H1 (cell line): ENCODE results near the gene GPRIN1. TPM values are rescaled to one million over a fixed set of nuclear protein-coding genes. Genes with fewer than 3 reads are reported as not detected.

ENCODE experiments used
- CTCF ChIA-PET: fragments of 300-600 bp; sonication (Branson Sonifier 250); formaldehyde crosslinking; loops from one replicate; lab custom pipeline; 2021; ENCODE audit not compliant: partially characterized antibody; lab: Charles Lee
- POLR2A ChIA-PET: fragments of 300-600 bp; sonication (Branson Sonifier 250); formaldehyde crosslinking; loops from one replicate; lab custom pipeline; 2021; ENCODE audit warnings: inconsistent platforms; ENCODE audit not compliant: partially characterized antibody; lab: Charles Lee
- DNase-seq, 2 experiments: peaks; one replicate each; pipeline versions ENCODE4 v3.0.0 to v3.0.0-alpha.2; 2010 to 2022; ENCODE audit warnings: low spot score in 2 of 2, low read depth in 1 of 2, mixed read lengths in 1 of 2
- FAIRE-seq: peaks from 2 replicates; lab custom pipeline; 2011; peaks lifted over from hg19 to GRCh38; lab: Jason Lieb, UNC
- H2AFZ ChIP-seq: 2 replicates; pipeline ENCODE4 v1.8.1; 2012; ENCODE audit warnings: low read length, inconsistent platforms
- H2AK5ac ChIP-seq: 2 replicates; pipeline ENCODE4 v1.6.1; 2013; ENCODE audit warnings: low read depth, low read length
- H2BK120ac ChIP-seq: replicated peaks from 2 replicates; pipeline ENCODE3; 2013; ENCODE audit warnings: low read depth, low read length, inconsistent platforms
- H2BK12ac ChIP-seq: 2 replicates; pipeline ENCODE4 v1.6.1; 2013; ENCODE audit warnings: low read depth, low read length
- H2BK15ac ChIP-seq: 2 replicates; pipeline ENCODE4 v1.6.1; 2013; ENCODE audit warnings: low read length
- H2BK20ac ChIP-seq: 2 replicates; pipeline ENCODE4 v1.6.1; 2013; ENCODE audit warnings: low read length
- H2BK5ac ChIP-seq: 2 replicates; pipeline ENCODE4 v1.6.1; 2013; ENCODE audit warnings: low read depth, low read length
- H3K14ac ChIP-seq: 2 replicates; pipeline ENCODE4 v1.6.1; 2013; ENCODE audit warnings: inconsistent platforms; ENCODE audit not compliant: insufficient read length
- H3K18ac ChIP-seq: 2 replicates; pipeline ENCODE4 v1.6.1; 2013; ENCODE audit warnings: low read length; ENCODE audit errors: extremely low read depth
- H3K23ac ChIP-seq: 2 replicates; pipeline ENCODE4 v1.6.1; 2013; ENCODE audit warnings: inconsistent platforms; ENCODE audit not compliant: insufficient read length
- H3K23me2 ChIP-seq: 2 replicates; pipeline ENCODE4 v1.6.1; 2013; ENCODE audit warnings: low read depth, low read length
- H3K27ac ChIP-seq: 2 replicates; pipeline ENCODE4 v1.6.1; 2011; ENCODE audit warnings: low read depth, low read length, inconsistent platforms
- H3K27me3 ChIP-seq, 4 experiments: replicated peaks in 1 of 4; 1 replicate in 1 of 4; 2 replicates in 3 of 4; pipeline versions ENCODE4 v1.6.1 to v1.8.1; 2011 to 2013; ENCODE audit warnings: low read length in 3 of 4, mild to moderate bottlenecking in 3 of 4, inconsistent platforms in 2 of 4, mixed read lengths in 2 of 4, moderate library complexity in 1 of 4; ENCODE audit not compliant: control insufficient read depth in 3 of 4, insufficient read depth in 3 of 4; ENCODE audit errors: extremely low read depth in 1 of 4
- H3K36me3 ChIP-seq, 4 experiments: 2 replicates each; pipeline versions ENCODE4 v1.6.1 to v1.8.1; 2011 to 2013; ENCODE audit warnings: mild to moderate bottlenecking in 4 of 4, low read length in 3 of 4, moderate library complexity in 2 of 4, control low read depth in 1 of 4, inconsistent platforms in 1 of 4; ENCODE audit not compliant: insufficient read depth in 4 of 4, control insufficient read depth in 2 of 4
- H3K4ac ChIP-seq: replicated peaks from 2 replicates; pipeline ENCODE3; 2013; ENCODE audit warnings: low read length, low read depth, mixed read lengths, inconsistent platforms; ENCODE audit not compliant: insufficient read length
- H3K4me1 ChIP-seq, 4 experiments: replicated peaks in 1 of 4; 1 replicate in 1 of 4; 2 replicates in 3 of 4; pipeline versions ENCODE4 v1.6.1 to v1.8.1; 2011 to 2013; ENCODE audit warnings: low read length in 3 of 4, inconsistent platforms in 2 of 4, mixed read lengths in 1 of 4; ENCODE audit not compliant: insufficient read depth in 4 of 4, control insufficient read depth in 3 of 4
- H3K4me2 ChIP-seq, 2 experiments: 2 replicates each; pipeline versions ENCODE4 v1.6.1 to v1.8.1; 2011 to 2013; ENCODE audit warnings: low read depth in 2 of 2, low read length in 2 of 2, control low read depth in 1 of 2, inconsistent platforms in 1 of 2, mild to moderate bottlenecking in 1 of 2; ENCODE audit not compliant: insufficient read depth in 1 of 2
- H3K4me3 ChIP-seq, 4 experiments: fragments of 200-600, 300-600 bp in 1 of 4; sonication (generic), shearing (Covaris generic), sonication (Bioruptor Twin) in 1 of 4; 2 replicates each; pipeline versions ENCODE4 v1.5.1 to v1.8.1; 2011 to 2016; ENCODE audit warnings: low read length in 4 of 4, low read depth in 3 of 4, control low read depth in 2 of 4, inconsistent platforms in 2 of 4, mild to moderate bottlenecking in 2 of 4, mixed read lengths in 1 of 4, moderate library complexity in 1 of 4; ENCODE audit not compliant: insufficient read depth in 2 of 4; ENCODE audit errors: extremely low read depth in 1 of 4
- H3K56ac ChIP-seq: replicated peaks from 2 replicates; pipeline ENCODE3; 2013; ENCODE audit warnings: low read depth, mild to moderate bottlenecking, mixed read lengths, low read length, inconsistent platforms; ENCODE audit not compliant: insufficient read length
- H3K79me1 ChIP-seq: 2 replicates; pipeline ENCODE4 v1.6.1; 2013; ENCODE audit warnings: low read depth, low read length, control low read depth
- H3K79me2 ChIP-seq, 2 experiments: 2 replicates each; pipeline versions ENCODE4 v1.6.1 to v1.8.1; 2012 to 2013; ENCODE audit warnings: low read length in 2 of 2, mild to moderate bottlenecking in 2 of 2, inconsistent platforms in 1 of 2; ENCODE audit not compliant: insufficient read depth in 2 of 2, control insufficient read depth in 1 of 2
- H3K9ac ChIP-seq, 4 experiments: replicated peaks in 1 of 4; 1 replicate in 1 of 4; 2 replicates in 3 of 4; pipeline versions ENCODE4 v1.6.1 to v1.8.1; 2011 to 2013; ENCODE audit warnings: low read depth in 3 of 4, low read length in 3 of 4, control low read depth in 2 of 4, mild to moderate bottlenecking in 2 of 4, moderate library complexity in 2 of 4, inconsistent platforms in 1 of 4; ENCODE audit errors: extremely low read depth in 1 of 4
- H3K9me3 ChIP-seq, 2 experiments: 2 replicates each; pipeline versions ENCODE4 v1.6.1 to v1.8.1; 2012 to 2013; ENCODE audit warnings: mild to moderate bottlenecking in 2 of 2, moderate library complexity in 2 of 2, control low read depth in 1 of 2, inconsistent platforms in 1 of 2, low read depth in 1 of 2, low read length in 1 of 2, mixed read lengths in 1 of 2; ENCODE audit not compliant: insufficient read depth in 2 of 2
- H4K20me1 ChIP-seq, 2 experiments: replicated peaks in 1 of 2; 2 replicates each; pipeline versions ENCODE3 to v1.8.1; 2011 to 2013; ENCODE audit warnings: inconsistent platforms in 2 of 2, low read length in 2 of 2, mild to moderate bottlenecking in 1 of 2; ENCODE audit not compliant: insufficient read depth in 2 of 2, control insufficient read depth in 1 of 2
- H4K5ac ChIP-seq: 2 replicates; pipeline ENCODE4 v1.6.1; 2013; ENCODE audit warnings: low read length, low read depth, mixed read lengths, inconsistent platforms; ENCODE audit not compliant: insufficient read length
- H4K8ac ChIP-seq: 2 replicates; pipeline ENCODE4 v1.8.0; 2013; ENCODE audit warnings: mild to moderate bottlenecking, moderate library complexity, low read length, inconsistent platforms; ENCODE audit not compliant: insufficient read depth; ENCODE audit errors: extremely low read depth
- H4K91ac ChIP-seq: replicated peaks from 2 replicates; pipeline ENCODE3; 2013; ENCODE audit warnings: low read length, mixed read lengths, inconsistent platforms; ENCODE audit not compliant: insufficient read length
- ASH2L ChIP-seq: fragments of 200-600, 300-600 bp; sonication (generic); IDR thresholded peaks from one replicate; pipeline ENCODE4 v1.7.1; 2017; ENCODE audit warnings: low read length
- BACH1 ChIP-seq: IDR thresholded peaks from 2 replicates; pipeline ENCODE4 v1.6.1; 2012; ENCODE audit warnings: low read length, improper control_type of control experiment
- CBX8 ChIP-seq: fragments of 300-800, 300-1000 bp; sonication (generic); IDR thresholded peaks from 2 replicates; pipeline ENCODE4 v1.7.1; 2016; ENCODE audit warnings: low read depth, low read length, borderline replicate concordance
- CEBPB ChIP-seq: IDR thresholded peaks from 2 replicates; pipeline ENCODE4 v1.6.1; 2012; ENCODE audit warnings: low read depth, low read length
- KDM1A ChIP-seq: fragments of 200-600, 300-600 bp; sonication (generic); IDR thresholded peaks from 2 replicates; pipeline ENCODE4 v1.7.1; 2016; ENCODE audit warnings: mild to moderate bottlenecking, low read length, borderline replicate concordance
- MAFK ChIP-seq: IDR thresholded peaks from 2 replicates; pipeline ENCODE4 v1.6.1; 2012; ENCODE audit warnings: low read depth, mild to moderate bottlenecking, improper control_type of control experiment, low read length
- NANOG ChIP-seq: IDR thresholded peaks from 2 replicates; pipeline ENCODE4 v1.6.1; 2011; ENCODE audit warnings: low read length, low read depth, mild to moderate bottlenecking, inconsistent platforms; ENCODE audit not compliant: insufficient read depth, poor library complexity, severe bottlenecking
- PHF8 ChIP-seq: fragments of 200-600 bp; sonication (generic); conservative IDR thresholded peaks from 2 replicates; pipeline ENCODE4 v1.7.1; 2012; ENCODE audit warnings: low read depth, mild to moderate bottlenecking, inconsistent platforms, low read length, moderate library complexity
- RXRA ChIP-seq: IDR thresholded peaks from 2 replicates; pipeline ENCODE4 v1.6.1; 2011; ENCODE audit warnings: low read depth, mild to moderate bottlenecking, low read length, moderate library complexity; ENCODE audit not compliant: insufficient read depth
- SP1 ChIP-seq: IDR thresholded peaks from 2 replicates; pipeline ENCODE4 v1.6.1; 2011; ENCODE audit warnings: low read depth, low read length
- SP2 ChIP-seq: IDR thresholded peaks from 2 replicates; pipeline ENCODE4 v1.6.1; 2012; ENCODE audit warnings: mild to moderate bottlenecking, low read length, inconsistent platforms
- SRF ChIP-seq: IDR thresholded peaks from 2 replicates; pipeline ENCODE4 v1.6.1; 2011; ENCODE audit warnings: mild to moderate bottlenecking, low read depth, low read length, moderate library complexity
- TAF1 ChIP-seq: IDR thresholded peaks from 2 replicates; pipeline ENCODE4 v1.6.1; 2011; ENCODE audit warnings: mild to moderate bottlenecking, low read depth, low read length
- polyA plus RNA-seq, 7 experiments: library from polyadenylated mRNA; depleted of rRNA in 3 of 7; stranded (reverse) in 5 of 7; unstranded in 2 of 7; fragments of >200 nt in 5 of 7; fragments of 200-250 nt in 2 of 7; gene quantifications; 1 replicate in 5 of 7; 2 replicates in 1 of 7; 4 replicates in 1 of 7; pipeline versions ENCODE4 v1.2.1 to v1.2.3, GENCODE V29; 2011 to 2013; ENCODE audit warnings: missing spikeins in 2 of 7, mixed read lengths in 2 of 7
- total RNA-seq: library from RNA; stranded (reverse); fragmentation: NEBNext Ultra II Directional; extraction: Animal tissue kit (Norgen Biotek cat#: 25700); gene quantifications from 2 replicates; pipeline ENCODE4 v1.2.1, GENCODE V29; 2021

The GPRIN1 gene
- total and polyA plus RNA-seq, 2 of the 8 experiments (the other 6 are each of a cell fraction or from before 2014, with no cell fraction given), result 3.3 to 12.0 TPM

GRCh38 chr5:176588297-176588696, 21.7 kb downstream of the GPRIN1 start:
- H3K4me3 ChIP-seq, result no peak overlapping the region
- H2AFZ ChIP-seq, result no peak overlapping the region
- 0 out of 2 replicates have a peak overlapping the region, but pooled peaks have one; percentile 6 for H2BK20ac ChIP-seq
- ChIA-PET POLR2A (interaction anchor here (1.3 kb wide), 1 partner anchor 52 kb away, joined by 3 read pairs; no protein-coding TSS in a partner anchor), CTCF (interaction anchor here (2.7 kb wide), 1 partner anchor 15 kb away, joined by 18 read pairs; no protein-coding TSS in a partner anchor)
- no peak overlapping the region for H3K4ac ChIP-seq
- H3K9ac ChIP-seq, result no peak overlapping the region
- H3K9me3 ChIP-seq, result peaks cover 17 to 26% of the 10 kb centered on the region in 2 experiments
- no peak overlapping the region for H4K5ac ChIP-seq
- no peaks in the 10 kb centered on the region for H3K4me1 ChIP-seq
- no peaks in the 10 kb centered on the region for H3K79me1 ChIP-seq
- no peak overlapping the region for H3K23ac ChIP-seq
- no peak overlapping the region for H4K8ac ChIP-seq
- DNase-seq, result no peak
- H2BK15ac ChIP-seq, result no peak overlapping the region
- no peak overlapping the region for H3K4me2 ChIP-seq
- no peaks in the 10 kb centered on the region for H3K36me3 ChIP-seq
- H4K20me1 ChIP-seq, result peaks cover 0 to 11% of the 10 kb centered on the region in 2 experiments
- H2AK5ac ChIP-seq, result no peak overlapping the region
- no peak for TF ChIP-seq MAFK
- no peak for TF ChIP-seq BACH1
- TF ChIP-seq SRF, result no peak
- TF ChIP-seq PHF8, result no peak
- no peak for TF ChIP-seq CEBPB
- TF ChIP-seq TAF1, result no peak
- no peak for TF ChIP-seq RXRA
- TF ChIP-seq NANOG, result no peak
- no peak for TF ChIP-seq ASH2L
- no peak for TF ChIP-seq KDM1A
- no peak for TF ChIP-seq SP2
- TF ChIP-seq SP1, result no peak
- TF ChIP-seq CBX8, result no peak
- H4K91ac ChIP-seq, result peak overlapping the region; percentile 47
- no peak overlapping the region for H2BK5ac ChIP-seq
- H3K27me3 ChIP-seq, result no peaks in the 10 kb centered on the region; a peak in 1 of 7 replicates
- H3K14ac ChIP-seq, result no peak overlapping the region
- H3K79me2 ChIP-seq, result no peaks in the 10 kb centered on the region
- 0 out of 2 replicates have a peak overlapping the region, but pooled peaks have one; percentile 14 for H2BK12ac ChIP-seq
- peaks cover 19% of the 10 kb centered on the region; the same call in 1 of the 2 replicates for H3K23me2 ChIP-seq
- no peak overlapping the region for H3K18ac ChIP-seq
- H3K56ac ChIP-seq, result peak overlapping the region; percentile 88
- no peak for FAIRE-seq
- H3K27ac ChIP-seq, result no peak overlapping the region
- H2BK120ac ChIP-seq, result no peak overlapping the region
